HEK293 (cell line): ENCODE data around the gene ASCC3.
"Not testable (repeated sequence)": the region's sequence is repeated elsewhere in the genome, so short reads cannot be mapped to it uniquely, and the experiment has no call there.

Experiments
- CTCF ChIA-PET: fragments of 350-600 bp; formaldehyde crosslinking; extraction: SDS; loops from one replicate; lab custom pipeline; 2021; ENCODE audit warnings: antibody characterized with exemption; lab: Yijun Ruan, JAX
- POLR2A ChIA-PET: fragments of 300-600 bp; formaldehyde crosslinking; extraction: SDS; loops from one replicate; lab custom pipeline; 2020; ENCODE audit warnings: antibody characterized with exemption, inconsistent platforms; lab: Yijun Ruan, JAX
- H3K27ac ChIP-seq: fragments of 200-500 bp; sonication (Bioruptor generic); 2 replicates; pipeline ENCODE4 v1.5.1; 2014; ENCODE audit warnings: low read depth, low read length, control low read depth, inconsistent platforms; ENCODE audit errors: extremely low read depth
- H3K36me3 ChIP-seq, 2 experiments: fragments of 200-500 bp in 1 of 2; sonication (Bioruptor generic) in 1 of 2; 1 replicate in 1 of 2; 2 replicates in 1 of 2; pipeline ENCODE4 v1.5.1; 2014 to 2017; ENCODE audit warnings: inconsistent platforms in 2 of 2, low read length in 2 of 2; ENCODE audit not compliant: control insufficient read depth in 2 of 2, insufficient read depth in 1 of 2
- H3K4me1 ChIP-seq: fragments of 200-500 bp; sonication (Bioruptor generic); 2 replicates; pipeline ENCODE4 v1.5.1; 2014; ENCODE audit warnings: mild to moderate bottlenecking, low read length, inconsistent platforms; ENCODE audit not compliant: control insufficient read depth, insufficient read depth
- H3K4me3 ChIP-seq: 2 replicates; pipeline ENCODE4 v1.5.1; 2011; ENCODE audit warnings: low read depth, mild to moderate bottlenecking, control low read depth, low read length, moderate library complexity
- H3K9me3 ChIP-seq: fragments of 200-500 bp; sonication (Bioruptor generic); 2 replicates; pipeline ENCODE4 v1.5.1; 2014; ENCODE audit warnings: low read depth, low read length, inconsistent platforms; ENCODE audit not compliant: control insufficient read depth, insufficient read depth
- KLF9 ChIP-seq: fragments of 450-650 bp; formaldehyde crosslinking; IDR thresholded peaks from 2 replicates; pipeline ENCODE4 v1.5.1; 2016; ENCODE audit warnings: missing biosample characterization, missing genetic modification characterization, low read depth
- PATZ1 ChIP-seq: fragments of 450-650 bp; formaldehyde crosslinking; IDR thresholded peaks from 2 replicates; pipeline ENCODE4 v1.5.1; 2016; ENCODE audit warnings: missing biosample characterization, missing genetic modification characterization
- PBX3 ChIP-seq: sonication (generic); formaldehyde crosslinking; IDR thresholded peaks from 2 replicates; pipeline ENCODE4 v1.8.1; 2022; ENCODE audit warnings: mild to moderate bottlenecking, moderate library complexity, missing genetic modification reagents
- SETDB1 ChIP-seq: IDR thresholded peaks from one replicate; pipeline ENCODE4 v1.6.1; 2017; ENCODE audit warnings: mild to moderate bottlenecking, low read length, moderate library complexity, mixed read lengths; ENCODE audit not compliant: insufficient read length
- ZBTB48 ChIP-seq: fragments of 450-650 bp; formaldehyde crosslinking; IDR thresholded peaks from 2 replicates; pipeline ENCODE4 v1.5.1; 2016; ENCODE audit warnings: missing biosample characterization, missing genetic modification characterization
- ZBTB8A ChIP-seq: fragments of 450-650 bp; formaldehyde crosslinking; IDR thresholded peaks from 2 replicates; pipeline ENCODE4 v1.5.1; 2016; ENCODE audit warnings: missing biosample characterization, missing genetic modification characterization
- ZNF146 ChIP-seq: fragments of 450-650 bp; formaldehyde crosslinking; IDR thresholded peaks from 2 replicates; pipeline ENCODE4 v1.5.1; 2016; ENCODE audit warnings: missing biosample characterization, missing genetic modification characterization
- ZNF19 ChIP-seq: fragments of 450-650 bp; formaldehyde crosslinking; IDR thresholded peaks from 2 replicates; pipeline ENCODE4; 2016; ENCODE audit warnings: missing biosample characterization, missing genetic modification characterization, low read depth
- ZNF2 ChIP-seq: fragments of 450-650 bp; formaldehyde crosslinking; IDR thresholded peaks from 2 replicates; pipeline ENCODE4 v1.5.1; 2016; ENCODE audit warnings: missing biosample characterization, missing genetic modification characterization
- ZNF221 ChIP-seq: fragments of 450-650 bp; formaldehyde crosslinking; IDR thresholded peaks from 2 replicates; pipeline ENCODE4 v1.5.1; 2017; ENCODE audit warnings: missing biosample characterization, missing genetic modification characterization, borderline replicate concordance
- ZNF24 ChIP-seq: fragments of 450-650 bp; formaldehyde crosslinking; IDR thresholded peaks from 2 replicates; pipeline ENCODE4 v1.5.1; 2016; ENCODE audit warnings: missing biosample characterization, missing genetic modification characterization
- ZNF302 ChIP-seq: fragments of 450-650 bp; formaldehyde crosslinking; IDR thresholded peaks from 2 replicates; pipeline ENCODE4 v1.5.1; 2016; ENCODE audit warnings: missing biosample characterization, missing genetic modification characterization, low read depth
- ZNF335 ChIP-seq: fragments of 450-650 bp; formaldehyde crosslinking; conservative IDR thresholded peaks from 2 replicates; pipeline ENCODE4 v1.5.1; 2016; ENCODE audit warnings: missing biosample characterization, missing genetic modification characterization
- ZNF398 ChIP-seq: fragments of 450-650 bp; formaldehyde crosslinking; IDR thresholded peaks from 2 replicates; pipeline ENCODE4 v1.5.1; 2017; ENCODE audit warnings: missing biosample characterization, missing genetic modification characterization
- ZNF555 ChIP-seq: fragments of 450-650 bp; formaldehyde crosslinking; conservative IDR thresholded peaks from 2 replicates; pipeline ENCODE4 v1.5.1; 2017; ENCODE audit warnings: missing biosample characterization, mild to moderate bottlenecking, missing genetic modification characterization, inconsistent platforms
- ZNF610 ChIP-seq: fragments of 450-650 bp; formaldehyde crosslinking; IDR thresholded peaks from 2 replicates; pipeline ENCODE4 v1.5.1; 2016; ENCODE audit warnings: missing biosample characterization, missing genetic modification characterization, borderline replicate concordance
- ZNF707 ChIP-seq: fragments of 450-650 bp; formaldehyde crosslinking; IDR thresholded peaks from 2 replicates; pipeline ENCODE4 v1.5.1; 2016; ENCODE audit warnings: missing biosample characterization, missing genetic modification characterization

Gene ASCC3

GRCh38 chr6:100751590-100751989 lies 129.5 kb downstream of the ASCC3 start:
- TF ChIP-seq ZNF19 (tag by site-specific recombination) (no peak), ZNF707 (tag by site-specific recombination) (no peak)
- 0 out of 2 replicates have a peak, but pooled peaks cover 4% of the 10 kb centered on the region for H3K4me1 ChIP-seq
- ChIA-PET POLR2A (no interaction called here), CTCF (interaction anchor here (0.6 kb wide), 2 partner anchors 10 to 636 kb away, joined by 3 read pairs; no protein-coding TSS in a partner anchor)
- H3K36me3 ChIP-seq, result peaks cover 0 to 16% of the 10 kb centered on the region in 2 experiments; a peak in 1 of 3 replicates
- H3K4me3 ChIP-seq, result no peak overlapping the region
- no peaks in the 10 kb centered on the region for H3K9me3 ChIP-seq
- H3K27ac ChIP-seq, result no peak overlapping the region

- H3K4me3 ChIP-seq, result no peak overlapping the region
- no peak overlapping the region for H3K27ac ChIP-seq
- no peaks in the 10 kb centered on the region for H3K4me1 ChIP-seq
- ChIA-PET POLR2A (no interaction called here), CTCF (interaction anchor here (0.5 kb wide), 1 partner anchor 710 kb away, joined by 4 read pairs; no protein-coding TSS in a partner anchor)
- peaks cover 0 to 25% of the 10 kb centered on the region in 2 experiments; a peak in 1 of 3 replicates for H3K36me3 ChIP-seq
- no peaks in the 10 kb centered on the region for H3K9me3 ChIP-seq
- TF ChIP-seq ZNF398, result no peak
- TF ChIP-seq ZNF2, result no peak
- no peak for TF ChIP-seq PBX3
- no peak for TF ChIP-seq ZBTB8A (tag by site-specific recombination)
- no peak for TF ChIP-seq ZNF24 (tag by site-specific recombination)
- no peak for TF ChIP-seq ZNF555 (tag by site-specific recombination)
- no peak for TF ChIP-seq ZNF221 (tag by site-specific recombination)
- TF ChIP-seq ZNF302 (tag by site-specific recombination), result no peak
- no peak for TF ChIP-seq ZBTB48 (tag by site-specific recombination)
- TF ChIP-seq ZNF610 (tag by site-specific recombination), result no peak
- TF ChIP-seq ZNF335 (tag by site-specific recombination), result no peak
- no peak for TF ChIP-seq PATZ1 (tag by site-specific recombination)
- TF ChIP-seq, all 188 proteins: peak for 0
Measured at GRCh38 chr6:100745419-100746041, 135.6 kb downstream of the ASCC3 start.

- POLR2A ChIA-PET, result no interaction called here
- H3K4me3 ChIP-seq, result no peak overlapping the region
- no peak for TF ChIP-seq KLF9 (tag by site-specific recombination)
- no peak for TF ChIP-seq ZNF146 (tag by site-specific recombination)
- TF ChIP-seq SETDB1, result peak; percentile 71
- TF ChIP-seq, all 188 proteins: peak for 1
- Histone ChIP-seq H3K36me3 (peaks cover 0 to 17% of the 10 kb centered on the region in 2 experiments; a peak in 1 of 3 replicates), H3K4me1 (no peaks in the 10 kb centered on the region), H3K9me3 (no peaks in the 10 kb centered on the region), H3K27ac (no peak overlapping the region)
- CTCF ChIA-PET, result no interaction called here
Measured at GRCh38 chr6:100740439-100740838, 140.7 kb downstream of the ASCC3 start.

- H3K9me3 ChIP-seq, POLR2A ChIA-PET, H3K4me3 ChIP-seq, H3K27ac ChIP-seq, H3K4me1 ChIP-seq, CTCF ChIA-PET: not testable (repeated sequence)
- H3K36me3 ChIP-seq, result peaks cover 0 to 11% of the 10 kb centered on the region in 2 experiments; a peak in 1 of 3 replicates
Measured at GRCh38 chr6:100737720-100738119, 143.4 kb downstream of the ASCC3 start.
